Activated CD8-positive, alpha-beta memory T cell treated with anti-CD3 and anti-CD28 coated beads for 4 hours (primary cell): ENCODE results near the gene FAM222A.
A peak's percentile ranks its signal among the peaks of the same experiment; 100 is the strongest.

ENCODE experiments used
- DNase-seq, 2 donors: peaks; one replicate each; pipeline ENCODE4 v3.0.0-alpha.2; 2020; ENCODE audit warnings: low read depth in 2 of 2

The FAM222A gene

DNA sequence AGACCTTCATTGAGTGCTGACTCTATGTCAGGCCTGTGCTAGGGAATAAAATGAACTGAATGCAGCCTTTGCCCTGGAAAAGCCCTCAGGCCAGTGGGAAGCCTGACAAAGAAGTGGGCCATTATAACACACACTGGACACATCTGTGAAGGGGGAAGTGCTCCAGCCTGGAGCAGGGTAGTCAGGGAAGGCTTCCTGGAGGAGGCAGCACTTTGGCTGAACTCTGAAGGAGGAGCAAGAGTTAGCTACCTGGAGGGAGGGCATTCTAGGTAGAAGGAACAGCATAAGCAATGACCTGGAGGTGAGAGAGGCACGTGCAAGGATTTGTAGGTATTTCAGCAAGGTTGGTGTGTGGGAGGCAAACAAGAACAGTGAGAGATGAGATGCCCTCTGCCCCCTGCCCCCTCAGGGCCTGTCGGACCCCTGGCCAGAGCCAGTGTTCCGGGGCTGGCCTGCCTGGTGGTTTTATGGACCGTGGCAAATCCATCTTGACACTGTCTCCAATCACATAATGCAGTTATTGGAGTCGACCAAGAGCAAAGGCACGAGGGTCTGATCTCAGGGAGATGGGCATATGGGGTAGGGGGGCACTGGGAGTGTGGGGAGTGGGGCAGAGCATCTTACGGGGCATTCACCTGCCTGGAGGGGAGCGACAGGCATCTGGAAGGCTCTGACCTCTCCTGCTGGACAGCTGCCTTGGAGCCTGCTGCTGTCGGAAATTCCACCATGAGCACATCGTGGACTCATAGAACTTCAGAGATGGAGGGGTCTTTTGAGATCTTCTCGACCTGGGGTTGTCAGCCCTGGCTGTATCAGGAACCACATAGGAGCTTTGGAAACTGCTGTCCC, 2.7 kb upstream of the FAM222A start:
- DNase-seq: no peak

DNA sequence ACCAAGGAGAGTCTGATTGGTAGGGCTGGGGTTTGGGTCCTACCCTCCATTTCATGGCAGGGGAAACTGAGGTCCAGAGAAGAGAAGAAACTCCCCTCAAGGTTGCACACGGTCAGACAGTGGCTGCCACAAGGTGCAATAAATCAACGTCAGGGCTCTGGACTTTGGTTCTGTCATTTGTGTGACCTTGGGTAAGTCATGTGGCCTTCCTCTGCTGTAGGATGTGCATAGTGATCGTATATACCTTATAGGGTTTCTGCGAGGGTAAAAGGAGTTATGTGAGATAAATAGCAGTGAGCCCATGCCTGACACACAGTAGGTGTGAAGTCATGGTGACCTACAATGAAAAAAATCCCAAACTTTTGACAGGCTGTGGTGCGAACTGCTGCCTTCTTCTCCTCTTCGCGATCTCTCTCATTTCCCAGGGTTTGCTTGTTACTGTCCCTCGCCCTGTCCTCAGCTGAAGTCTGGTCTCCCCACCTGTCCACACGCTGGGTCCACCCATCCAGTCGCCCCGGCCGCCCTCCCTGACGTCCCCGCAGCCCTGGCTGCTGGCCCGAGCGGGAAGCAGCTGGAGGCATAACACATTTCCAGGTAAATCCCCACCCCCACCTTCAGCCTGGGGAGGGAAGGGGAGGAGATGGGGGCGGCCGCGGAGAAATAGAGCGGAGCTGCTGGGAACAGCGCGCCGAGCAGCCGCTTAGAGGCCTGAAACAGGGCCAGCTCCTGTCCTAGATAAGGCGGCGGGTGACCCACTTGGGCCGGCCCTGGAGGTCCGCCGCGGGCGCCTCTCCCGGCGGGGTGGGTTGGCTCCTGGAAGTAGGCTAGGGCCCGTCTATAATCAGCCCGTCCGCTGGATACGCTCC, 1.8 kb upstream of the FAM222A start:
- no peak for DNase-seq

DNA sequence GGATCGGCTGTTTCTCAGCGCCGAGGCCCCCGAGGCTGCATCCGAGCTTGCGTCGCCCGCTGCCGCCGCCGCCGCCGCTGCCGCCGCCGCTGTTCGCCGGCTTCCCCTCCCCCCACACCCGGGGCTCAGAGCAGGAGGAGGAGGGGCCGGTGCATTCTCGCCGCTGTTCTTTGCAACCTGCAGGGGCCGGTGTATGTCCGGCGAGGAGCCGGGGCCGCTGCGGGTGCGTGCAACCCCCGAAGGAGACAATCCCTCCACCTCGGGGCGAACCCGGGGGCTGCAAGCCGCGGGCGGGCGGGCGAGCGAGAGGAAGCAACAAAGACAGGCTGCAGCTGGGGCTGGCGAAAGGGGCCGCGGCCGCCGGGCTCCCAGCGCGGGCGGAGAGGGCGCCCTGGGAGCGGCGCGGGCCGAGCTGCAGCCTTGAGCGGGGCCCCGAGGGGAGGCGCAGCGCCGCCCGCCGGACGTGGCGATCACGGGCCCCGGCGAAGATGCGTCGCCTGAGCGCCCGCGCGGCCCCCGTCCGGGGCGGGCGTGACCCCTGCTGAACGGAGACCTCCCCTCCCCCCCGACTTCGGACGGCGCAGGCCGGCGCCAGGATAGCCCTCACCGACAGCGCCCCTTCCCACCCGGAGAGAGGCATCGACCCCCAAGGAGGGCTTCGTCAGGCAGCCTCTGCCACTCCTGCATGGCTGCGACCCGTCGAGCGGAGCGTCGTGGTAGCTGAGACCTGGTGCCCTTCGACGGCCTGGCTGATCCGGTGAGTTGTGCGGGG, 702 bp downstream of the FAM222A start:
- DNase-seq: peak; percentile 16 to 30

DNA sequence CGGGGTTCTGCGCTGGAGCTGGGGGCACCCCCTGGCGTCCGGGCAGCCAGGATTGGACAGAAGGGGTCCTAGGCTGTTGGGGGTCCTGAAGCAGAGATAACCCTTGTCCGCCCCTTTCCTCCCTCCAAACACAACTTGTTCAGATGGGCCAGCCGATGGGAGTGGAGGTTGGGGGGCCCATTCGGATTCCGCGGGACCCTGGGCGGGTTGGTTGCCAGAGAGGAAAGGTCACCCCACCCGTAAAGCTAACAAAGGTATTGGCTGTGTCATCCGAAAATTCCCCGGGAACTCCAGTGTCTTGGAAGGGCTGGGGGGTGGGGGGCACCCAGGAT, 1.3 kb downstream of the FAM222A start:
- DNase-seq: no peak

DNA sequence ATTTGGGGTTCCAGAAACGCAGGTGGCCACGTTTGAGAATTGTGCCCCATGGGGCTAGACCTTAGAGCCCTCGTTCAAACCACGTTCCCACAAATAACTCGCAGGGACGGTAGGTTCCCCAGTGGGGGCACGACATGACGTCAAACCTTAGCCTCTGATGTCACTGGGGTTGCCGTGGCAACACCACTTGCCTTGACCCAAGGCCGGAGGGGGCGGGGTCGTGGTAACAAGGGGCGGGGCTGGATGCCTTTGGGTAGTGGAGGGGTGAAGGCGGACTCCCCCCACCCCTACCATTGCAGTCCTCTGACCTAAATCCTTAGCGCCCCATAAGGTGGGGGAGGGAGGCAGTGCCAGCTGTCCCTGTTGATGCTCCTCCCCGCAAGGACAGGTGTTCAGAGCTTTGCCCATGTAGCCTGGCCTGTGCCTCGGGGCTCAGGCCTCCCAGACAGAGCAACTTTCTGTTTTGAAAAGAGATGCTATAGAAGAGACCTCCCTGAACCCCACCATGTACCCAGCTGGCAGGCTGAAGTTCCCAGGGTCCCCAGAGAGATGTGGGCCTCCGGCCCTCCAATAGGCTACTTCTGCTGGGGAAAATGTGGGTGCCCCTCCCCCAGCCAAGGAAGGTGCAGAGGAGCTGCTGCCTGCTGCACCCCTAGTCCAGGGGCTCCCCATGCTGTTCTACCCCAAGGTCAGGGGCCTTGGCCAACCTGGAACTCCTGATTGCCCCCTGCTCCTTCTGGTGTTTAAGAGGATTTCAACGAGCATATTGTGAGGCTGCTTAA, 1.9 kb downstream of the FAM222A start:
- DNase-seq: no peak

DNA sequence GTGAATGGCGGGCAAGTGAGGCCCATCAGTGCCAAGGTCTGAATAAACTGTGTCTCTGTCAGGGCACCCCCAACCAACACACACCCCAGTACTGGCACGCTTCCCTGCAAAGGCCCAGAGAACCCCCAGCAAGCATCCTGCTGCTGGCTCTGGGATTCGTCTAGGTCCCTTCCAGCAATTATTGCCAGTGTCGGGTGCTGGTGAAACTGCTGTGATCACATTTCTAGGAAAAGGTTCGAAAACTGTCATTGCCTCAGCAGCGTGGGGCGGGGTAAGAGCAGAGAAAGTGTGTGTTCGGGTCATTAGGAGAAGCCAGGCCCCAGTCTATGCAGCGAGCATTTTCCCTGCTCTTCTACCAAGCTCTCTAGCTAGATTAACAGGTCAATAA, 2.5 kb downstream of the FAM222A start:
- DNase-seq: no peak

DNA sequence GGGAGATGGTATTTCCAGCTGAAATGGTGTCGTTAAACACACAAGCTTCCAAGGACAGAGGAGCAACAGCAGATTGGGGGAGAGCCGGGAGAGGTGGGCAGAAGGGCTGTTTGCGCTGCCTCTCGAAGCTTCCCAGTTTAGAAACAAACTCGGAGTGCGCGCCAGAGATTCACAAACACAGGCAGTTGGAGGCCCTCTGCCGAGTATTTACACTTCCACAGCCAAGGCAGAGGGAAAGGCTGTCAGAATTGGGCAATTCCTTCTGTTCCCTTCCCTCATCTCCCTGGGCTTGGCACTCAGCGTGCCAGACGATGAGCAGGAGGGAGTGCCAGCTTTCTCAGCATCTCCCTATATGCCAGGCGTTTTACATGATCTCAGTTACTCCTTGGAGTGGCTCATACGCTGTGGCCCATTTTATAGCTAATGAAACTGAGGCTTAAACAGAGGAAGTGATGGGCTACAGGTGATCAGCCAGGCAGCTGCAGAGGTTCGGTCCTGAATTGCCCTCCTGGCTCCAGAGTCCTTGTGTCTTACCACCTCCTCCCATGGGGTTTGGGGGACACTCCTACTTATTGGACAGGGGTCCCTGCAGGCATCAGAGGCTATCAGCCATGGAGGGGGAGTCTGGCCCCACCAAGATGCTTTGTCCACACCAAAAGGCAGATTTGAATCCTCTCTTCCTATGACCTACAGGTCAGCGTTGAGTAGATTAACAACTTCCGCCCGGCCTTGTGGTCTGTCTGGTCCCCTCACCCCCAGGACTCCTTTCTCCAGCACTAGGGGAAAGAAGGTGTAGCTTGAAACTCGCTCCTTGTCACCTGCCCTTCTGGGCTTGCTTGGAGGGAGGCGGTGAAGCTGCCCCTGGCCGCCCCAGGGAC, 3.1 kb downstream of the FAM222A start:
- DNase-seq: no peak

DNA sequence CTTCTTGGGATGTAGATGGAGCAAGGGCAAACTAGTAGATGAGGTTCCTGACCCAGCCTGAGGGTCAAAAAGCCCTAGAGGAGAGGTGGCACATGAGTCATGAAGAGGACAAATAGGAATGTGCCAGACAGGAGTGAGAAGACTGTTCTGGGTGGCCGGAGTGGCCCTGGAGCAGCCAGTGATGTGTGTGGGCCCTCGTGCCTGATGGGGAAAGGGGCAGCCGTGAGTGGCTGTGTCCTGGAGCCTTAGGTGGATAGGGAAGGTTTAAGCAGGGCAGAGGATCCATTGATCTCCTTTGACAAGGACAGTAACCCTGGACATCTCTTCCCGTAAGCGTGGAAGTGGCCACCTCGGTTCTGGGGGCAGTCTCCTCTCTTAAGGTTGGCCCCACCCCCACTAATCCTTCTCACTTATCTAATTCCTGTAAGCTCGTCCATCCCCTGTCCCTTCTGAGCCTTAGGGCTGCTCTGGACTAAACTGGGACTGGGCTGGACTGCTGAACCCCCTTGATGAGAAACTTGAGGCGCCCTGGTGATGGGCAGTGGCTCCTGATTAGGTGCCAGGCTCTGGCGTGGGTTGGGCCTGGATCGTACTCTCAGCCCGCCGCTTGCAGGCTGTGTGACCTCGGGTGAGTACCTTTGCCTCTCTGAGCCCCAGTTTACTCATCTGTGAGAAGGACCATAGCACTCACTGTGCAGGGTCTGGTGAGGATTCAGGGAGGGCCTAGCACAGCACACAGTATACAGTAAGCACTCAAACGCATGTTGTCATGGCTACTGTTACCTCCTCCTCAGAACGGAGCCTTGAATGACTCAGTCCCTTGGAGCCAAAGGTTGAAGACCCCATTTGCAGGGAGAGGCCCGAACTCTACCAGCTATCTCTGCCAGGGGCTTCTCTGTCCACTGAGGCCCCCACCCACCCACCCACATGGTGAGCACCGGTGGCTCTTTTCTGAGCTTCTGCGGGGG, 4.0 kb downstream of the FAM222A start:
- no peak for DNase-seq

DNA sequence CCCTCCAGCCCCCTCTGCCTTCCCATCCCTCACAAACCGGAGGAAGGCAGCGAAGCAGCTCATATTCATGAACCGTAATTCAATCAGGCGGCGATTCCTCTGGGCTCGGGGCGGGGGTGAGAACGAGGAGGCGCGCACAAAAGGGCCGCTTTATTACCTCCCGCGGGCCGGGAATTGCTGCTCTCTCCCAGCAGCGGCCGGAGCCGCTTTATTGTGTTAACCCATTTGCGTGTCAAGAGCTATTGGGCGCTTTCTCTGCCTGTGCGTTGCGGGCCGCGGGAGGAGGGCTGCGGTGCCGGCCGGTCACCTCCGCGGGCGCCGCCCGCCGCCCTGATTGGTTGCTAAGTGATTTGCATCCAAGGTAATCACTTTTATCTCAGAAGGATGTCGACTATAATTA, 4.8 kb downstream of the FAM222A start:
- DNase-seq: no peak

DNA sequence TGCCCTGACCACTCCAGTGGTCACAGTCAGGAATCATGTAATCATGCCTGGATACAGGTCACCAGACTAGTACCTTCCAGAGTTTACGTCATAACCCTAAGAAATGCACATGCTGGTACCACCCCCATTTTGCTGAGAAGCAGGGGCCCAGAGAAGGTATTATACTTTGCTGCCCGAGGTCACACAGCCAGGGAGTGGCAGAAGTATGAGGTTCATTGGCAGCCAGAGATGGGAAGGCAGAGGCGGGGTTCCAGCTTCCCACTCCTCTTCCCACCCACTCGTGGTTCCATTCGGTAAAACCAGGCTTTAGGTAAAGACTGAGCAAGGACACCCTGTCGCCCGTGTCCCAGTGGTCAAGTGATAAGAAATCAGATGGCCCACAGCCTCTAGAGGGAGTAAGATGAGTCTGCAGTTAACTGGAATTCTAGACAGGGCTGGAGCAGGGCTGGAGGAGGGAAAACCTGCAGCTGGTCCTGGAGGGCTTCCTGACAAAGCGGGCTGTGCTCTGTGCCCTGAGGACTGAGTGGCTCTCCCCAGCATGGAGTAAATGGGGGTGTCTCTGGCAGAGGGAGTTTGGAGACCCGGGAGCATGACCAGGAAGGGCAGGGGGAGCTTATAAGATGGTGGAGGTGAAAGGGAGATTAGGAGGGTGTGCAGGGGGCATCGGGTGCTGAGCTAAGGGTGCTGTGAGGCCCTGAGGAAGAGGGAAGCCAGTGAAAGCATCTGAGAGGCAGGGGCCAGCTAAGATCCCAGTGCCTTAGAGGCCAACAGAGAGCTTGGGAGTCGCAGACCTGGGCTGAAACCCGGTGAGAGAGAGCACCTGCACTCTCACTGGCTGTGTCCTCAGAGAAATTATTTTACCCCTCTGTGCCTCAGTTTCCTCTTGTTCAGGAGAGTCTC, 5.7 kb downstream of the FAM222A start:
- DNase-seq: no peak

DNA sequence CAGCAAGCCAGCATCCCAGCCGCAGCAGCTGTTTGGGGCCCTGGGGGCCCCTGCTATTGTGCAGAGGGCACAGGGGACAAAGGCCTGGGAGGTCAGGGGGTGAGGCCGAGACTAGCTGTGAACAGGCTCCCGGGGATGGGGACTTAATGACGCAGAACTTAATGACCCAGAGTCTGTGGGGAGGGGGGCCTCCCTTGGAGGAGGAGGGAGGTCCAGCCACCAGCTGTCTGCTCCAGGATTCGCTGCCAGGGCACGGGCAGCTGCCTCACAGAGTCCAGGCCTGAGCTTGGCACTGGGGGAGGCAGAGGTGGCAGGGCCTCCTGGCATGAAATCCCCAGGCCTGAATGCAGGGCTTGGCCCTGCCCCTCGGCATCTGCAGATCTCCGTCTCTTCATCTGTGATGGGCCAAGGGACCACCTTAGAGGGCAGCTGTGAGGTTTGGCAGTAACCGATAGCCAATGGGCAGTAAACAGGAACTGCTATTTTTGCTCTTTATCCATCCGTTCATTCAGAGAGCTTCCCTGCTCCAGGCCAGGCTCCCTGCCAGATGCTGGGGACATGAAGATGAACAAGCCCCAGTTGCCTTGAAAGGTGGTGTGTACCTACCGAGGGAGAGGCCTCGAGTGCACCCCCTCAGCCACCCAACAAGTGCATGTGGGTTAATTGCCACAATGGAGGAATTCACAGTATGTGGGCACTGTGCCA, 6.7 kb downstream of the FAM222A start:
- DNase-seq: no peak

DNA sequence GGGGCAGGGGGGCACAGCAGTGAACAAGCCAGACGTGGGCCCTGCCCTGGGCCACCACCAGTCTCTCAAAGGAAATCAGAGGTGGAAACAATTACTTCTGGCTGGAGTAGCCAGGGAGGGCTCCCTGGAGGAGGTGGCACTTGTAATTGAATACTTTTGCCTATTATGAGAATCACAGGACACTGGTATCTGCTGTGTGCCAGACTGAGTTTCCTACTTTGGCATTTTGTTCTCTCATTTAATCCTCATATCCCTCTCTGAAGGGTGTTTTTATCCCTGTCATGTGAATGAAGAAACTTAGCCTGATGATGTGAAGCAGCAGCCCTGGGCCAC, 7.2 kb downstream of the FAM222A start:
- DNase-seq: no peak

DNA sequence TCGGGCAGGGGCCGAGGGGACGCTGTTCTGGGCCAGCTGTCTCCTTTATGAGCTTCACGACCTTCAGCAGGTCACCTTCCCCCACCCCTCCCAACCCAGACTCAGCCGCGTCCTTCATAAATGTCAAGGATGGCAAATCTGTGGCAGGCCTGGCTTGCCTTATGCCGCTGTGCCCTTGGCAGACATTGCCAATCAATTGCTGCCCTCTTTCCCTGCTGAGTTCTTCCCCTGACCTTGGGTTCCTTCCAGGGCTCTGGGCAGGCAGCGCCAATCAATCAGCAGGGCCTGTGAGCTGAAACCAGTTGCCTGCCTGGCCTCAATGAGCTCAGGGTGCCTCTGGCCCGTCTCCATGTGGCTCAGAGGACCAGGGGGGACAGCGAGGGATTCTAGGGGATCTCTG, 7.7 kb downstream of the FAM222A start:
- DNase-seq: no peak

DNA sequence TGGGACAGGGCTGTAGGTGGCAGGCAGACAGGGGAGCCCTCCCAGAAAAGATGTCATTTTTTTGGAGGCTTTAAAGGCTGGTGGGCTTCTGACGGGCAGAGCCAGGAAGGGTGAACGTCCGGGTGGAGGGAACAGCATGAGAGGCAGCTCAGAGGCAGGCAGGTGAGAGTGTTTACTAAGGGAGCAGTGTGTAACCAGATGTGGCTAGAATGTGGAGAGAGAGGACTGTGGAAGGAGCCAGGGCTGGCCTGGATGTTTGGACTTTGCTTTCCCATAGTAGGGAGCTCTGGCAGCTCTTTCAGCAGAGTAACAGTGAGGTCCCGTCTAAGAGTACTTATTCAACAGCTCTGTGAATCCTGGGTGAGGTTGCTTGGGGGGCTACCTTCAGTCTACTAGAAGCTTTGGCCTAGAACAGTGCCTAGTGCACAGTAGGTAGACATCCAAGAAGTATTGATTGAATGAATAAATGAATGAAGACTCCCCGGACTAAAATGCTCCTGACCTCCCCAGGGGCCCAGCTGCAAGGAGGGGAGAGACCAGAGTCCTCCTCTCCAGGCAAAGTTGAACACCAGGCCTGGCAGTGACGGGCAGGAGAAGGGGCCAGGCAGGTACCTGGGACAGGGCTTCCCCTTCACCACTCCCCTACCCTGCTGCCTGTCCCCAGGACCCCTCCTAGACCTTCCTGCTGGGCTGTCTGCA, 8.5 kb downstream of the FAM222A start:
- no peak for DNase-seq

DNA sequence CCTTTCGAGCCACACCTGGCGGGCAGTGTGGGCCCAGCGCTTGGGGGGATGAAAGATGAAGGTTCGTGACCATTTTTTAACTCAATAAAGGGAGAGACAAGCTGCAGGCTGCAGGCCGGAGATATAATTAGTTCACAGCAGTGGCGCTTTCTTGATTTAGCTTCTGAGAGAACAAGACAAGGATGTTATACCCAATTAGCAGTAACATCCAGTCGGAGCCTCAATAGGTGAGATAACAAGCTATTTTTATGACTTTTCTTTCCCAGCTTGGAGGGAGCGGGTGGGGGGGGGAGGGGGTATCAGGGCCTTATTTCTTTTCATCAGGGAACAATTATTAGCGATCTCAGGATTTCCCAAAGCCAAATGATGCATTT, 9.1 kb downstream of the FAM222A start:
- DNase-seq: no peak

DNA sequence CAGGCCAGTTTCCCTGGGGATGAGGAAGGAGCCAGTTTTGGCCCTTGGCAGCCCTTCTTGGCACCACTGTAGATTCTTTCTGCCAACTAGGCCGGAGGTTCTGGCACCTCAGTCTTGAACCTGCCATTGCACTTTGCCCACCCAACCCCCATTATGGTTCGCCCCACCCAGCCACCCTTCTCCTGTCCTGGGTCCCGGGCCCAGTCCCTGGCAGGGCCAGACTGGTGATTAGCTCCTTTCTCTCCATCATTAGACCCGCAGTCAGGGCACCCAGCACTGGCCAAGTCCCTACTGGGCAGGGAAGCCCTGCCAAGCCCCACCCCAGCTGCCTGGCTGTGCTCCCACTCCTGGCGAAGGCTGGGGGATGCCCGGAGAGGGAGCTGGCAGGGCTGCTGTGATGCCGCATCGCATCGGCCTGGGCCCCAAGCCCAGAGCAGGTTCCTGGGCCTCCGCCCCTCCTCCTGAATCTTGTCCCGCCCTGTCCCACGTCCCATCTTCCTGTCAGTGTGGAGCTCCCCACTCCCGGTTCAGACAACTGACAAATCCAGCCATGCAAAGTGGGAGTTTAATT, 9.8 kb downstream of the FAM222A start:
- DNase-seq: no peak

DNA sequence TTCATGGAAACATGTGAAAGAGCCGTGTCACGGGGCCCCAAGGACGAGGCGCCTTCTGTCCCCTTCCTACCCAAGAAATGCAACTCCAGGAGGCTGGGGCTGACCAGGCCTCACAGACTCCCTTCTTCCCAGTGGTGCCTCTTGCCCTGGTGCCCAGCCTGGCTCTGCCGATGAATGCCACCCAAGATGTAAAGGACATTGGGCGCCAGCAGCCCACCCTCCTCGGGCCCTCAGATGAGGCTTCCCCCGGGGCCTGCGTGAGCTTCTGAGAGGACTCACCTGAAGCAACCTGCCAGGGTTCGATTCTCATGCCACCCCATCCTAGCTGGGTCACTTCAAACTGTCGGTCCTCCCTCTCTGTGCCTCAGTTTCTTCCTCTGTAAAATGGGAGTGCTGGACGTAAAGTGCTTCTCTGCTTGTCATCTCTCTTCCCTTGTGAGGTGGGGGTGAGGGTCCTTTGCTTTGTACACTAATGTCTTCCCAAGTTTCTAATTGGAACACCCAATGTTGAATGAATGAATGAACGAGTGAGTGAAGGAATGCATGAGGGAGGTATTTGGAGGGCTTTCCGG, 10.8 kb downstream of the FAM222A start:
- DNase-seq: no peak
